Measurements from ENCODE around the gene LPCAT3. TPM values are rescaled to one million over a fixed set of nuclear protein-coding genes. Genes with fewer than 3 reads are reported as not detected.

Gene LPCAT3
- polyA plus RNA-seq, 1 experiment, result 37.6 TPM

- POLR2A ChIA-PET, result interaction anchor here (0.7 to 1.4 kb wide), 4 partner anchors 16 to 38 kb away, joined by 3 to 14 read pairs (median 3); partner anchors contain the start of genes C12orf57 and RNU7-1
- no peak for DNase-seq (ENCODE audit: low read depth, low spot score)
- H3K9me3 ChIP-seq (ENCODE audit: control insufficient read depth, insufficient read depth, low read length), result no peaks in the 10 kb centered on the region
- H3K27me3 ChIP-seq (ENCODE audit: control insufficient read depth, insufficient read depth, low read length), result no peaks in the 10 kb centered on the region
- no peak for TF ChIP-seq CTCF (IDR thresholded peaks at IDR 0.05; ENCODE audit: low read depth, low read length)
- H3K4me3 ChIP-seq (ENCODE audit: low read depth, low read length), result no peak overlapping the region
- CTCF ChIA-PET, result interaction anchor here (0.8 to 5.7 kb wide), 12 partner anchors 8 to 144 kb away, joined by 3 to 49 read pairs (median 4); partner anchors contain the start of genes C12orf57, RNU7-1 and SPSB2
- H3K27ac ChIP-seq (ENCODE audit: low read depth, low read length), result peak overlapping the region; percentile 11
These were observed 54.4 kb downstream of the LPCAT3 start for GRCh38 chr12:6963791-6964413.

- no peaks in the 10 kb centered on the region for H3K9me3 ChIP-seq (ENCODE audit: control insufficient read depth, insufficient read depth, low read length)
- ChIA-PET POLR2A (interaction anchor here (0.7 to 2.9 kb wide), 3 partner anchors 16 to 20 kb away, joined by 3 to 22 read pairs (median 3); partner anchors contain the start of genes C12orf57 and RNU7-1), CTCF (interaction anchor here (0.6 to 5.7 kb wide), 5 partner anchors 17 to 145 kb away, joined by 3 to 49 read pairs (median 18); partner anchors contain the start of genes C12orf57 and RNU7-1)
- H3K4me3 ChIP-seq (ENCODE audit: low read depth, low read length), result no peak overlapping the region
- H3K27me3 ChIP-seq (ENCODE audit: control insufficient read depth, insufficient read depth, low read length), result no peaks in the 10 kb centered on the region
- no peak overlapping the region for H3K27ac ChIP-seq (ENCODE audit: low read depth, low read length)
- TF ChIP-seq CTCF (IDR thresholded peaks at IDR 0.05; ENCODE audit: low read depth, low read length), result no peak
- DNase-seq (ENCODE audit: low read depth, low spot score), result no peak
These were observed 55.1 kb downstream of the LPCAT3 start for GRCh38 chr12:6963016-6963731.

- no peak overlapping the region for H3K4me3 ChIP-seq (ENCODE audit: low read depth, low read length)
- peak overlapping the region; percentile 61 for H3K27ac ChIP-seq (ENCODE audit: low read depth, low read length)
These were observed 55.8 kb downstream of the LPCAT3 start for GRCh38 chr12:6962285-6963015.

GRCh38 chr12:6961695-6962284 is 56.5 kb downstream of the LPCAT3 start:
- TF ChIP-seq CTCF (IDR thresholded peaks at IDR 0.05; ENCODE audit: low read depth, low read length), result peak; percentile 68
- H3K4me3 ChIP-seq (ENCODE audit: low read depth, low read length), result no peak overlapping the region
- POLR2A ChIA-PET, result interaction anchor here (1.3 to 2.9 kb wide), 2 partner anchors 13 to 18 kb away, joined by 6 to 22 read pairs; partner anchors contain the start of genes C12orf57 and RNU7-1

More at GRCh38 chr12:6962285-6963015, 55.8 kb downstream of the LPCAT3 start:
- ChIA-PET POLR2A (interaction anchor here (1.3 to 2.9 kb wide), 2 partner anchors 13 to 18 kb away, joined by 6 to 22 read pairs; partner anchors contain the start of genes C12orf57 and RNU7-1), CTCF (interaction anchor here (0.6 to 5.7 kb wide), 10 partner anchors 17 to 149 kb away, joined by 3 to 49 read pairs (median 6); partner anchors contain the start of genes C12orf57 and SPSB2)
- no peak for DNase-seq (ENCODE audit: low read depth, low spot score)
- TF ChIP-seq CTCF (IDR thresholded peaks at IDR 0.05; ENCODE audit: low read depth, low read length), result no peak
- Histone ChIP-seq H3K9me3 (ENCODE audit: control insufficient read depth, insufficient read depth, low read length) (no peaks in the 10 kb centered on the region), H3K27me3 (ENCODE audit: control insufficient read depth, insufficient read depth, low read length) (no peaks in the 10 kb centered on the region)

More at GRCh38 chr12:6961695-6962284, 56.5 kb downstream of the LPCAT3 start:
- DNase-seq (ENCODE audit: low read depth, low spot score), result no peak
- no peaks in the 10 kb centered on the region for H3K9me3 ChIP-seq (ENCODE audit: control insufficient read depth, insufficient read depth, low read length)
- H3K27me3 ChIP-seq (ENCODE audit: control insufficient read depth, insufficient read depth, low read length), result no peaks in the 10 kb centered on the region
- H3K27ac ChIP-seq (ENCODE audit: low read depth, low read length), result peak overlapping the region; percentile 61
- CTCF ChIA-PET, result interaction anchor here (1.0 to 5.7 kb wide), 11 partner anchors 16 to 163 kb away, joined by 3 to 49 read pairs (median 5); partner anchors contain the start of genes C12orf57 and SPSB2

All from AG04450 (cell line).